ENCODE measurements around the gene KBTBD3. TPM values are rescaled to one million over a fixed set of nuclear protein-coding genes. Genes with fewer than 3 reads are reported as not detected.

KBTBD3 gene
- total RNA-seq, 2 experiments from 2014 or later = 6.5 to 10.3 TPM

DNA sequence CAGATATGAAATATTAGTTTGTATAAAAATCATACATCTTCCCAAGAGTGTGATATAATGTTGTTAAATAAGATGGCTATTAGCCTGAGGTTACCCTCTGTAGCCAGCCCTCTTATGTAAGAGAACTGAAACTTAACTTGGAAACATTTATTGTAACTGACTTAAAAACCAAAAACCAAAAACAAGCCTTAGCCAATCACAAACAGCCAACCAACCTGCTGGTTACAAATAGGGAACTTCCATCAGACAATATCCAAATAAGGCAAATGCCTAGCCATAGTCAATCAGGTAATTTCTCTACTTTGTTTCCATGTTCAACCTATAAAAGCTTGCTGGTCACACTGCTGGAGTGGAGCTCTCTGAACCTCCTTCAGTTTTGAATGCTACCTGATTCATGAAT is 14.1 kb downstream of the KBTBD3 start:
- ChIA-PET CTCF (ENCODE audit: unreplicated experiment) (no interaction called here), POLR2A (interaction anchor here (1.1 kb wide), 1 partner anchor 19 kb away, joined by 3 read pairs; no protein-coding TSS in a partner anchor)
- DNase-seq (ENCODE audit: low spot score) = no peak
- TF ChIP-seq CTCF (conservative IDR thresholded peaks at IDR 0.05; ENCODE audit: low read length) (no peak), EZH2phosphoT487 (IDR thresholded peaks at IDR 0.05; ENCODE audit: borderline replicate concordance, low read depth, low read length) (no peak)
- Histone ChIP-seq H3K4me1 (ENCODE audit: insufficient read depth, low read length, poor library complexity, severe bottlenecking) (no peaks in the 10 kb centered on the region), H3K27ac (ENCODE audit: low read depth, low read length, poor library complexity, severe bottlenecking) (no peak overlapping the region), H3K4me3 (ENCODE audit: low read depth, low read length, poor library complexity, severe bottlenecking) (no peak overlapping the region), H3K4me2 (ENCODE audit: low read length) (no peak overlapping the region), H3K36me3 (ENCODE audit: insufficient read depth, low read length) (no peaks in the 10 kb centered on the region), H3K9me3 (ENCODE audit: low read length) (no peaks in the 10 kb centered on the region), H3K79me2 (ENCODE audit: insufficient read depth, low read depth, low read length) (no peaks in the 10 kb centered on the region), H4K20me1 (ENCODE audit: insufficient read depth, low read length) (no peaks in the 10 kb centered on the region), H2AFZ (ENCODE audit: low read length) (no peak overlapping the region), H3K9me2 (ENCODE audit: insufficient read depth, low read length) (no peaks in the 10 kb centered on the region)
- intact Hi-C loops (cut with micrococcal nuclease; ENCODE audit: unreplicated experiment) = no loop called here
- no TSS peak for BruUV-seq (replicated peaks)

DNA sequence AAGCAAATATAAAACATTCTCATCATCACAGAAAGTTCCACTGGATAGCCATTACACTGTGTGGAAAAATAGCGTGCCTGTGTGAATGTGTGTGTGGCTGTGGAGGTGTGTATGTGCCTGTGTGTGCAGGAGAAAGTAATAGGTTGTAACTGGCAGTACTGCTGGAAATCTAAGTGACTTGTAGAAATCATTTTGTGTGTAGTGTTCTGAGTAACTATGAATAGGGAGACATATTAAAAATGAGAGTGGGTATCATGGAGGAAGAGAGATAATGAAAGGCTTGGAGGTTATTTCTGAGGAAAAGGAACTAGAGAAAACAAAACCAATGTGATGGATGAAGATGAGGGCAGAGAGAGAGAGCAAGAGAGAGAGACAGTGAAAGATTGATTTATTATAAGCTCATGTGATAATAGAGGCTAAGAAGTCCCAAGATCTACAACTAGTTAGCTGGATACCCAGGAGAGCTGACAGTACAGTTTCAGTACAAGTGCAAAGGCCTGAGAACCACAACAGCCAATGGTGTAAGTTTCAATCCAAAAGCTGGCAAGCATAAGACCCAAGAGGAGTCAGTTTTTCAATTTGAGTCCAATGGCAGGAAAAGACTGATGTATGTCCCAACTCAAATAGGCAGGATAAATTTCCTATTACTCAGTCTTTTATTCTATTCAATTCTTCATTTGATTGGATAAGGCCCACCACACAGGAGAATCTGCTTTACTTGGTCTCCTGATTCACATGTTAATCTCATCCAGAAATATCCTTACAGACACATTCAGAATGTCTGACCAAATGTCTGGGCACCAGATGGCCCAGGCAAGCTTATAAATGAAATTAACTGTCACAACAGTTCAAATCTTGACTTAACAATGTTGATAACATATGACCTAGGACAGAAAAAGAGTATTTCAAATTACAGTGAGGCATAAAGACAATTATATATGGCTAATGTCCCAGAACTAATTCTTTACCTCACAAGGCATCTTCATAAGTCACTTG is 14.9 kb downstream of the KBTBD3 start:
- CTCF ChIA-PET (ENCODE audit: unreplicated experiment) = no interaction called here
- Histone ChIP-seq H3K4me1 (ENCODE audit: insufficient read depth, low read length, poor library complexity, severe bottlenecking) (no peaks in the 10 kb centered on the region), H3K9me3 (ENCODE audit: low read length) (no peaks in the 10 kb centered on the region), H4K20me1 (ENCODE audit: insufficient read depth, low read length) (no peaks in the 10 kb centered on the region), H3K27ac (ENCODE audit: low read depth, low read length, poor library complexity, severe bottlenecking) (no peak overlapping the region), H2AFZ (ENCODE audit: low read length) (no peak overlapping the region), H3K4me2 (ENCODE audit: low read length) (no peak overlapping the region), H3K79me2 (ENCODE audit: insufficient read depth, low read depth, low read length) (no peaks in the 10 kb centered on the region), H3K36me3 (ENCODE audit: insufficient read depth, low read length) (no peaks in the 10 kb centered on the region), H3K4me3 (ENCODE audit: low read depth, low read length, poor library complexity, severe bottlenecking) (no peak overlapping the region), H3K9me2 (ENCODE audit: insufficient read depth, low read length) (no peaks in the 10 kb centered on the region)
- BruUV-seq (replicated peaks) = no TSS peak
- TF ChIP-seq CTCF (conservative IDR thresholded peaks at IDR 0.05; ENCODE audit: low read length) (no peak), EZH2phosphoT487 (IDR thresholded peaks at IDR 0.05; ENCODE audit: borderline replicate concordance, low read depth, low read length) (no peak)
- POLR2A ChIA-PET = interaction anchor here (0.5 to 1.1 kb wide), 2 partner anchors 18 to 174 kb away, joined by 3 to 4 read pairs; no protein-coding TSS in a partner anchor
- intact Hi-C loops (cut with micrococcal nuclease; ENCODE audit: unreplicated experiment) = no loop called here
- no peak for DNase-seq (ENCODE audit: low spot score)

Measured in OCI-LY7 (cell line).